Astrocyte (in vitro differentiated cells and primary cell): Measurements from ENCODE around the gene TMEM151A. TPM values are rescaled to one million over a fixed set of nuclear protein-coding genes. Genes with fewer than 3 reads are reported as not detected.

Experiments
- DNase-seq: peaks from one replicate; pipeline ENCODE4 v3.0.0-alpha.2; 2010; ENCODE audit warnings: low read depth
- FAIRE-seq: peaks from 2 replicates; lab custom pipeline; 2011; peaks lifted over from hg19 to GRCh38; lab: Jason Lieb, UNC
- H2AFZ ChIP-seq: 2 replicates; pipeline ENCODE4 v1.6.0; 2012; ENCODE audit warnings: low read depth, low read length, inconsistent platforms
- H3K27ac ChIP-seq: 2 replicates; pipeline ENCODE4 v1.5.1; 2011; ENCODE audit warnings: low read depth, low read length, inconsistent platforms
- H3K27me3 ChIP-seq: 2 replicates; pipeline ENCODE4 v1.6.0; 2011; ENCODE audit warnings: low read length, inconsistent platforms; ENCODE audit not compliant: insufficient read depth
- H3K36me3 ChIP-seq: 2 replicates; pipeline ENCODE4 v1.5.1; 2011; ENCODE audit warnings: low read length, inconsistent platforms; ENCODE audit not compliant: insufficient read depth
- H3K4me1 ChIP-seq: 2 replicates; pipeline ENCODE4 v1.5.1; 2011; ENCODE audit warnings: low read length, inconsistent platforms; ENCODE audit not compliant: insufficient read depth
- H3K4me2 ChIP-seq: 2 replicates; pipeline ENCODE4 v1.6.0; 2012; ENCODE audit warnings: low read length, inconsistent platforms
- H3K4me3 ChIP-seq: 2 replicates; pipeline ENCODE4 v1.5.1; 2011; ENCODE audit warnings: low read depth, mild to moderate bottlenecking, low read length, inconsistent platforms; ENCODE audit not compliant: insufficient read depth
- H3K79me2 ChIP-seq: 2 replicates; pipeline ENCODE4 v1.6.0; 2012; ENCODE audit warnings: mild to moderate bottlenecking, low read length, inconsistent platforms; ENCODE audit not compliant: insufficient read depth
- H3K9ac ChIP-seq: 2 replicates; pipeline ENCODE4 v1.6.0; 2012; ENCODE audit warnings: mild to moderate bottlenecking, low read length, inconsistent platforms
- H3K9me3 ChIP-seq: 2 replicates; pipeline ENCODE4 v1.5.1; 2012; ENCODE audit warnings: low read depth, mild to moderate bottlenecking, low read length, inconsistent platforms; ENCODE audit not compliant: insufficient read depth
- H4K20me1 ChIP-seq: 2 replicates; pipeline ENCODE4 v1.6.0; 2012; ENCODE audit warnings: low read length, inconsistent platforms; ENCODE audit not compliant: insufficient read depth
- H3K27ac Mint-ChIP-seq: one replicate; pipeline ENCODE4 v1.8.0; 2021; ENCODE audit warnings: mild to moderate bottlenecking, mixed read lengths; ENCODE audit not compliant: unreplicated experiment
- H3K27me3 Mint-ChIP-seq: one replicate; pipeline ENCODE4 v1.8.0; 2021; ENCODE audit warnings: low read depth, mixed read lengths; ENCODE audit not compliant: unreplicated experiment
- H3K36me3 Mint-ChIP-seq: one replicate; pipeline ENCODE4 v1.8.0; 2021; ENCODE audit warnings: low read depth, mixed read lengths; ENCODE audit not compliant: unreplicated experiment
- H3K4me1 Mint-ChIP-seq: one replicate; pipeline ENCODE4 v1.8.0; 2021; ENCODE audit warnings: low read depth, mixed read lengths; ENCODE audit not compliant: unreplicated experiment
- H3K4me3 Mint-ChIP-seq: one replicate; pipeline ENCODE4 v1.8.0; 2021; ENCODE audit warnings: mild to moderate bottlenecking, moderate library complexity, mixed read lengths; ENCODE audit not compliant: unreplicated experiment
- H3K9me3 Mint-ChIP-seq: one replicate; pipeline ENCODE4 v1.8.0; 2021; ENCODE audit warnings: mild to moderate bottlenecking, mixed read lengths; ENCODE audit not compliant: unreplicated experiment
- EZH2 ChIP-seq: IDR thresholded peaks from 2 replicates; pipeline ENCODE4 v1.6.1; 2012; ENCODE audit warnings: mild to moderate bottlenecking, low read length, inconsistent platforms; ENCODE audit not compliant: insufficient read depth
- total RNA-seq: library from RNA; stranded (reverse); gene quantifications from 2 replicates; pipeline ENCODE4 v1.2.1, GENCODE V29; 2021
- TF ChIP-seq, protein P1 (sequence below): IDR thresholded peaks from 2 replicates; pipeline ENCODE4 v1.5.1; 2011; ENCODE audit warnings: low read depth, mild to moderate bottlenecking, inconsistent platforms, low read length, moderate library complexity; ENCODE audit not compliant: insufficient read depth

The TMEM151A gene
- total RNA-seq, 1 donor from 2014 or later: 2.0 TPM

DNA sequence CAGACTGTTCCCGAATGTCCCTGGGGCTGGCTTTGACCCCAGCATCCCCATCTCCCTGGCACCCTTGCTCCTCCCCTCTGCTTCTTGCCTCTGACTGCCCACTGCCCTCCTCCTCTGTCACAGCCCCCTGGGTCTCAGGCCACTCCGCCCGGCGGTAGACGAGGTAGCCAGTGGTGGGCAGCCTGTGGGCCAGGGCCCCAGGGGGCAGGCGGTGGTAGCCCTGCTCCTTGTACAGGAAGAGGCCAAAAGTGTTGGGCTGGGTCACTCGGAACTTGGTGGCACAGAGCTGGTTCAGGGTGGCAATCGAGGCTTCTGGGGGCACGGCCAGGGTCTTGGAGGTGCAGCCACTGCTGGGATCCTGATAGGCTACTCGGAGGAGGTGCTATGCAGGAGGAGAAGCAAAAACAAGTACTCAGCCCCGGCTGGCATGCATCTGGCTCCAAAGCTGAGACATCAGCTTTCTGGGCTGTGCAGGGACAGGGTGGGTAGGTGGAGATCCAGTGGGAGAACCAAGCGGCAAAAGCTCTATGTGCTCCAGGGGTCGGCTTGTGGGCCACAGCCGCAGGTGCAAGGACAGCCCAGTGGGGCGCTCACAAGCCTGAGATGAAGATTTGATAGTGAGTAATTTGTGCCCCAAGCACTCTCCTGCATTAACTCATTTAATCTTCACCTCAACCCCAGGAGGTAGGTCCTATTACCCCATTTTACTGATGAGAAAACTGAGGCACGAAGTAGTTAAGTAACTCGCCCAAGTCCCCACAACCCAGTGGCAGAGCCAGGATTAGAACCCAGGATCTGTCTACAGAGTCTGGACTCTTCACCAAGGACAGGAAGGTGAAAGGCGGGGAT lies 40.9 kb downstream of the TMEM151A start:
- FAIRE-seq (no peak), DNase-seq (no peak)
- TF ChIP-seq, protein P1, sequence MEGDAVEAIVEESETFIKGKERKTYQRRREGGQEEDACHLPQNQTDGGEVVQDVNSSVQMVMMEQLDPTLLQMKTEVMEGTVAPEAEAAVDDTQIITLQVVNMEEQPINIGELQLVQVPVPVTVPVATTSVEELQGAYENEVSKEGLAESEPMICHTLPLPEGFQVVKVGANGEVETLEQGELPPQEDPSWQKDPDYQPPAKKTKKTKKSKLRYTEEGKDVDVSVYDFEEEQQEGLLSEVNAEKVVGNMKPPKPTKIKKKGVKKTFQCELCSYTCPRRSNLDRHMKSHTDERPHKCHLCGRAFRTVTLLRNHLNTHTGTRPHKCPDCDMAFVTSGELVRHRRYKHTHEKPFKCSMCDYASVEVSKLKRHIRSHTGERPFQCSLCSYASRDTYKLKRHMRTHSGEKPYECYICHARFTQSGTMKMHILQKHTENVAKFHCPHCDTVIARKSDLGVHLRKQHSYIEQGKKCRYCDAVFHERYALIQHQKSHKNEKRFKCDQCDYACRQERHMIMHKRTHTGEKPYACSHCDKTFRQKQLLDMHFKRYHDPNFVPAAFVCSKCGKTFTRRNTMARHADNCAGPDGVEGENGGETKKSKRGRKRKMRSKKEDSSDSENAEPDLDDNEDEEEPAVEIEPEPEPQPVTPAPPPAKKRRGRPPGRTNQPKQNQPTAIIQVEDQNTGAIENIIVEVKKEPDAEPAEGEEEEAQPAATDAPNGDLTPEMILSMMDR: no peak
- no peak for TF ChIP-seq EZH2
- no peaks in the 10 kb centered on the region for H3K9me3 ChIP-seq
- Mint-ChIP-seq H3K4me3 (no peak overlapping the region), H3K27me3 (no peaks in the 10 kb centered on the region), H3K36me3 (peaks cover 5% of the 10 kb centered on the region), H3K4me1 (peaks cover 29% of the 10 kb centered on the region), H3K27ac (peak overlapping the region; percentile 47), H3K9me3 (peaks cover 2% of the 10 kb centered on the region)
- peaks cover 46% of the 10 kb centered on the region for H3K4me1 ChIP-seq
- H4K20me1 ChIP-seq: peaks cover 49% of the 10 kb centered on the region
- H3K9ac ChIP-seq: no peak overlapping the region
- H2AFZ ChIP-seq: no peak overlapping the region
- peaks cover 3% of the 10 kb centered on the region for H3K36me3 ChIP-seq
- no peak overlapping the region for H3K27ac ChIP-seq
- H3K4me2 ChIP-seq: no peak overlapping the region
- H3K4me3 ChIP-seq: no peak overlapping the region
- H3K79me2 ChIP-seq: peaks cover 27% of the 10 kb centered on the region
- H3K27me3 ChIP-seq: no peaks in the 10 kb centered on the region

DNA sequence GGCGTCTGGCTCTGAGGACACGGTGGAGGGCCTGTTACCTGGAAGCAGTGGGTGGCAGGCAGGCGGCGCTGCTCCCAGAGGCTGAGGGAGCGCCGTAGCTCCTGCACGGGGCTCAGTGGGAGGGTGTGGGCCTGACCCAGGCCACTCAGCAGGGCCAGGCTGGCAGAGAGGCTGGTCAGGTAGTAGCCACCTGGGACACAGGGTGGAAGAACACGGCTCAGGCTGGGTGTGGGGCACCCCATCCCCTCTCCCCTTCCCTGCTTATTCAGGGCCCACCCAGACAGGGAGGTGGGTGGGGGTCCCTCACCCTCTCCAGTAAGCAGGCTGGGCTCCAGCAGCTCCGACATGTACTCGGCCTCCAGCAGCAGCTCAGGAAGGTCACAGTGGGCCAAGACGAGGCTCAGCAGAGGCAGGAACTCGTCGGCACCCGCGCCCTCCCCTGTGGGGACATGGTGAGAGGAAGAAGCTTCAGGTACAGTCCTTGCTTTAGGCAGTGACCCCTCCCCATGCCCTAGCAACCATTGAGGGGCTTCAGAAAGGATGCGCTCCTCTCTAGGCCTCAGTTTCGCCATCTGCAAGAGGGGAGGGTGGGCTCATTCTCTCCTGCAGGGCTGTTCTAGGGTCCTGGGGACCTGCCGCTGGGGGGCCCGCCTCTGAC lies 41.7 kb downstream of the TMEM151A start:
- Mint-ChIP-seq H3K27me3 (no peaks in the 10 kb centered on the region), H3K36me3 (peaks cover 5% of the 10 kb centered on the region), H3K27ac (no peak overlapping the region), H3K4me1 (peaks cover 27% of the 10 kb centered on the region), H3K9me3 (peaks cover 2% of the 10 kb centered on the region), H3K4me3 (no peak overlapping the region)
- Histone ChIP-seq H3K4me2 (peak overlapping the region; percentile 99), H3K79me2 (peaks cover 27% of the 10 kb centered on the region), H3K4me1 (peaks cover 46% of the 10 kb centered on the region), H3K9ac (no peak overlapping the region), H2AFZ (no peak overlapping the region), H4K20me1 (peaks cover 50% of the 10 kb centered on the region), H3K9me3 (no peaks in the 10 kb centered on the region), H3K36me3 (peaks cover 3% of the 10 kb centered on the region), H3K27me3 (no peaks in the 10 kb centered on the region), H3K27ac (no peak overlapping the region), H3K4me3 (no peak overlapping the region)
- no peak for FAIRE-seq
- no peak for DNase-seq
- TF ChIP-seq, protein P1: no peak
- TF ChIP-seq EZH2: no peak
